HFFc6 (cell line): Measurements from ENCODE around the gene CTNNA3. TPM values are rescaled to one million over a fixed set of nuclear protein-coding genes. Genes with fewer than 3 reads are reported as not detected.
"Not testable (repeated sequence)": the region's sequence is repeated elsewhere in the genome, so short reads cannot be mapped to it uniquely, and the experiment has no call there.

Experiments
- DNase-seq: peaks from one replicate; pipeline ENCODE4 v3.0.0-alpha.2; 2018
- H3K27ac Mint-ChIP-seq: 2 replicates; pipeline ENCODE4 v1.8.0; 2020; ENCODE audit warnings: mild to moderate bottlenecking, mixed read lengths
- H3K27me3 Mint-ChIP-seq: 2 replicates; pipeline ENCODE4 v1.8.0; 2021; ENCODE audit warnings: mild to moderate bottlenecking, moderate library complexity, mixed read lengths; ENCODE audit not compliant: insufficient read depth
- H3K36me3 Mint-ChIP-seq: 2 replicates; pipeline ENCODE4 v1.8.0; 2021; ENCODE audit warnings: low read depth, mixed read lengths
- H3K4me1 Mint-ChIP-seq: 2 replicates; pipeline ENCODE4 v1.8.0; 2020; ENCODE audit warnings: low read depth, mixed read lengths
- H3K4me3 Mint-ChIP-seq: 2 replicates; pipeline ENCODE4 v1.8.0; 2020; ENCODE audit warnings: mild to moderate bottlenecking, moderate library complexity, mixed read lengths
- H3K9me3 Mint-ChIP-seq: 2 replicates; pipeline ENCODE4 v1.8.0; 2020; ENCODE audit warnings: mild to moderate bottlenecking, mixed read lengths
- CTCF ChIP-seq: fragments of 200-600 bp; sonication (generic); IDR thresholded peaks from 2 replicates; pipeline ENCODE4 v1.5.0; 2021; ENCODE audit warnings: antibody characterized with exemption, mild to moderate bottlenecking
- long read RNA-seq: library from polyadenylated mRNA; unstranded; transcript quantifications from one replicate; pipeline ENCODE4 v2.0.0, GENCODE V29; 2019
- total RNA-seq, 6 experiments: library from RNA; stranded (reverse); fragmentation: NEBNext Ultra II Directional; extraction: Animal tissue kit (Norgen Biotek cat#: 25700); gene quantifications; 2 replicates in 1 of 6; 3 replicates in 5 of 6; pipeline ENCODE4 v1.2.3, GENCODE V29; 2021

Gene CTNNA3
- not detected for total RNA-seq
- long read RNA-seq, result 0 reads

GRCh38 chr10:67696029-67696428 is at the start of gene CTNNA3:
Gene CTNNA3, minus strand, starts transcription at chr10:67696195.
- no peaks in the 10 kb centered on the region for H3K9me3 Mint-ChIP-seq
- H3K4me1 Mint-ChIP-seq, result no peaks in the 10 kb centered on the region
- H3K27ac Mint-ChIP-seq, result no peak within 1 kb of the TSS
- no peak for TF ChIP-seq CTCF
- DNase-seq, result no peak
- H3K36me3 Mint-ChIP-seq, result no peaks in the 10 kb centered on the region
- H3K27me3 Mint-ChIP-seq, result peaks cover 7% of the 10 kb centered on the region
- H3K4me3 Mint-ChIP-seq, result no peak within 1 kb of the TSS

GRCh38 chr10:67735430-67735829 is 39.4 kb upstream of the CTNNA3 start:
- Mint-ChIP-seq H3K4me3 (no peak overlapping the region), H3K4me1 (no peaks in the 10 kb centered on the region), H3K27me3 (peaks cover under 1% of the 10 kb centered on the region), H3K27ac (no peak overlapping the region), H3K36me3 (no peaks in the 10 kb centered on the region), H3K9me3 (no peaks in the 10 kb centered on the region)
- no peak for TF ChIP-seq CTCF
- DNase-seq, result no peak

GRCh38 chr10:67733511-67733910 is 37.5 kb upstream of the CTNNA3 start:
- no peak for DNase-seq
- no peaks in the 10 kb centered on the region for H3K36me3 Mint-ChIP-seq
- peaks cover 3% of the 10 kb centered on the region for H3K27me3 Mint-ChIP-seq
- H3K4me3 Mint-ChIP-seq, result no peak overlapping the region
- no peaks in the 10 kb centered on the region for H3K4me1 Mint-ChIP-seq
- no peak overlapping the region for H3K27ac Mint-ChIP-seq
- no peak for TF ChIP-seq CTCF
- H3K9me3 Mint-ChIP-seq, result no peaks in the 10 kb centered on the region

- no peak for DNase-seq
- Mint-ChIP-seq H3K9me3 (no peaks in the 10 kb centered on the region), H3K27me3 (peaks cover 3% of the 10 kb centered on the region; the same call in 1 of the 2 replicates), H3K27ac (no peak overlapping the region), H3K36me3 (no peaks in the 10 kb centered on the region), H3K4me3 (no peak overlapping the region), H3K4me1 (no peaks in the 10 kb centered on the region)
- TF ChIP-seq CTCF, result no peak
Measured at GRCh38 chr10:67725567-67725966, 29.6 kb upstream of the CTNNA3 start.

GRCh38 chr10:67723601-67724000 is 27.6 kb upstream of the CTNNA3 start:
- H3K9me3 Mint-ChIP-seq, result no peaks in the 10 kb centered on the region
- no peaks in the 10 kb centered on the region for H3K4me1 Mint-ChIP-seq
- H3K27ac Mint-ChIP-seq, result no peak overlapping the region
- H3K27me3 Mint-ChIP-seq, result no peaks in the 10 kb centered on the region; the same call in none of the 2 replicates
- no peak overlapping the region for H3K4me3 Mint-ChIP-seq
- no peak for DNase-seq
- H3K36me3 Mint-ChIP-seq, result no peaks in the 10 kb centered on the region
- no peak for TF ChIP-seq CTCF

- Mint-ChIP-seq H3K9me3 (no peaks in the 10 kb centered on the region), H3K27me3 (no peaks in the 10 kb centered on the region; the same call in none of the 2 replicates), H3K36me3 (no peaks in the 10 kb centered on the region), H3K4me3 (no peak overlapping the region), H3K27ac (no peak overlapping the region), H3K4me1 (no peaks in the 10 kb centered on the region)
- DNase-seq, result no peak
- no peak for TF ChIP-seq CTCF
Measured at GRCh38 chr10:67722113-67722512, 26.1 kb upstream of the CTNNA3 start.

GRCh38 chr10:67716455-67716854 is 20.5 kb upstream of the CTNNA3 start:
- not testable (repeated sequence) for H3K27ac Mint-ChIP-seq, H3K4me1 Mint-ChIP-seq, H3K4me3 Mint-ChIP-seq, DNase-seq, H3K36me3 Mint-ChIP-seq, H3K9me3 Mint-ChIP-seq, H3K27me3 Mint-ChIP-seq
